Endothelial cell (in vitro differentiated cells): ENCODE results near the gene FMOD. TPM values are rescaled to one million over a fixed set of nuclear protein-coding genes. Genes with fewer than 3 reads are reported as not detected.

Experiments used
- DNase-seq: peaks from one replicate; pipeline ENCODE4 v3.0.0; 2021; ENCODE audit warnings: low spot score
- H3K27ac Mint-ChIP-seq: one replicate; pipeline ENCODE4 v1.8.0; 2021; ENCODE audit warnings: mixed read lengths, inconsistent platforms; ENCODE audit not compliant: unreplicated experiment
- H3K27me3 Mint-ChIP-seq: one replicate; pipeline ENCODE4 v1.8.0; 2021; ENCODE audit warnings: mild to moderate bottlenecking, moderate library complexity, mixed read lengths, inconsistent platforms; ENCODE audit not compliant: unreplicated experiment
- H3K36me3 Mint-ChIP-seq: one replicate; pipeline ENCODE4 v1.8.0; 2021; ENCODE audit warnings: mild to moderate bottlenecking, low read depth, mixed read lengths, inconsistent platforms; ENCODE audit not compliant: unreplicated experiment
- H3K4me1 Mint-ChIP-seq: one replicate; pipeline ENCODE4 v1.8.0; 2021; ENCODE audit warnings: mild to moderate bottlenecking, mixed read lengths, inconsistent platforms; ENCODE audit not compliant: unreplicated experiment
- H3K4me3 Mint-ChIP-seq: one replicate; pipeline ENCODE4 v1.8.0; 2021; ENCODE audit warnings: mild to moderate bottlenecking, mixed read lengths, inconsistent platforms; ENCODE audit not compliant: unreplicated experiment
- H3K9me3 Mint-ChIP-seq: one replicate; pipeline ENCODE4 v1.8.0; 2021; ENCODE audit warnings: mixed read lengths, inconsistent platforms; ENCODE audit not compliant: unreplicated experiment
- CTCF ChIP-seq: fragments of 200-600 bp; sonication (generic); IDR thresholded peaks from one replicate; pipeline ENCODE4 v1.5.0; 2021; ENCODE audit warnings: antibody characterized with exemption; ENCODE audit not compliant: unreplicated experiment
- total RNA-seq: library from RNA; stranded (reverse); fragmentation: NEBNext Ultra II Directional; extraction: Animal tissue kit (Norgen Biotek cat#: 25700); gene quantifications from one replicate; pipeline ENCODE4 v1.2.1, GENCODE V29; 2021; ENCODE audit not compliant: unreplicated experiment

Gene FMOD
- total RNA-seq, 1 donor from 2014 or later = not detected

DNA sequence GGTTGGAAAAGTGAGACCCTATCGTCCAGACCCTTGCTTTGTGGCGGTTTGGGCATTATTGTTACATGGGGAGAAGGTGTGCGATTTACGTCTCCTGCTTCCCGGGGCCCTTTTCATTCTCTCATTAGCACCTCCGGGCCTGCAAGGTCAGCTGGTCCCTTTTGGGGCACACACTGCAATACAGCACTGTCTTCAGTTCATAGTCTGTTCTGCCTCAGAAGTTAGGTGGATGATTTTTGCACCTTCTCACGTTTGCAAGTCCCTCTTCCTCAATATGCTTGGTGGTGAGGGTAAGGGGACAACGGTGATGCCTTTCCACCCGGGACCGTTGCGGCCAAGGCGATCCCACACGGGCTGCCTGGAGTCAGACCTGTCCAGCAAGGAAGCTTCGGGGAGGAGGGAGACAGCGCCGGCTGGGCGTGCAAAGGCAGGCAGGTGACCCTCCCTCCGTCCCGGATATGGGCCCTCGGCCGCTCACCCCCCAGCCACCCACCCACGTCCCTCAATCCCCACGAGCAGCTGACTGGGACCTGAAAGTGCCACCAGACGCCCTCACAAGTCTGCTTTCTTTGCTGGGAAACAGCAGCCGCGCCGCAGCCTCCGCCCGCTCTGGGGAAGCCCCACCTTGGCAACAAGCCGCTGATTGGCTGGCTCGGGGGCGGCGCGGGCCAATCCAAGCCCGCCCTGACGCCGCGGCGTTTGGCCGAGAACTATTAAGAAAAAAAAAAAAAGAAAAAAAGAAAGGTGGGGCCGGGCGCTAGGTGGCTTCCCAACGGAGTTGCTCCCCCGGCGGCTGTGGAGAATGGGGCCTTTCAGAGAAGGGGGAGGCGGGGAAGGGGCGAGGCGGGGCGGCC is 23.9 kb downstream of the FMOD start:
- peak overlapping the region; percentile 37 for H3K27ac Mint-ChIP-seq
- TF ChIP-seq CTCF = no peak
- H3K36me3 Mint-ChIP-seq = no peaks in the 10 kb centered on the region
- no peaks in the 10 kb centered on the region for H3K9me3 Mint-ChIP-seq
- no peak overlapping the region for H3K4me3 Mint-ChIP-seq
- peak; percentile 94 for DNase-seq
- peaks cover 56% of the 10 kb centered on the region for H3K4me1 Mint-ChIP-seq
- peaks cover 7% of the 10 kb centered on the region for H3K27me3 Mint-ChIP-seq

- no peak for DNase-seq
- H3K4me1 Mint-ChIP-seq = peaks cover 71% of the 10 kb centered on the region
- H3K27me3 Mint-ChIP-seq = peaks cover 7% of the 10 kb centered on the region
- TF ChIP-seq CTCF = no peak
- peaks cover under 1% of the 10 kb centered on the region for H3K36me3 Mint-ChIP-seq
- H3K27ac Mint-ChIP-seq = peak overlapping the region; percentile 36
- H3K4me3 Mint-ChIP-seq = no peak overlapping the region
- no peaks in the 10 kb centered on the region for H3K9me3 Mint-ChIP-seq
These were observed 25.4 kb downstream of the FMOD start for GRCh38 chr1:203325418-203326091.

DNA sequence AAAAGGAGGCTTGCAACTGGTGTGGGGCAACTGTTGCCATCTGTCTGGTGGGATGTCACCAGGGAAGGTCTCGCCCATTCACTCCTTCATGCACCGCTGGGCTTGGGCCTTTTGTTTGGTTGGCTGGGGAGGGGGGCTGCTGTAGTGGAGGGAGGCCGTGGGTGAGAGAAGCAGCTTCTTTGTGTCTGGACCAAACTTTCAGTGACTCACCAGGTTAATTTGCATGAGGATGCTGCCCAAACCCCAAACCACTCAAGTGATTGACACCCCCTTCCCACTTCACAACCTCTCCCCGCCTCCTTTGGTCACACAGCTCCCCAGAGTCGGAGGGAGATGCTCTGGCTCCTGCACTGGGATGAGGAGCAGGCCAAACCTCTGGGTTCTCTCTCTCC is 25.9 kb downstream of the FMOD start:
- DNase-seq = no peak
- Mint-ChIP-seq H3K4me3 (no peak overlapping the region), H3K27ac (peak overlapping the region; percentile 36), H3K9me3 (no peaks in the 10 kb centered on the region), H3K4me1 (peaks cover 76% of the 10 kb centered on the region), H3K36me3 (peaks cover 5% of the 10 kb centered on the region), H3K27me3 (peaks cover 7% of the 10 kb centered on the region)
- TF ChIP-seq CTCF = no peak

DNA sequence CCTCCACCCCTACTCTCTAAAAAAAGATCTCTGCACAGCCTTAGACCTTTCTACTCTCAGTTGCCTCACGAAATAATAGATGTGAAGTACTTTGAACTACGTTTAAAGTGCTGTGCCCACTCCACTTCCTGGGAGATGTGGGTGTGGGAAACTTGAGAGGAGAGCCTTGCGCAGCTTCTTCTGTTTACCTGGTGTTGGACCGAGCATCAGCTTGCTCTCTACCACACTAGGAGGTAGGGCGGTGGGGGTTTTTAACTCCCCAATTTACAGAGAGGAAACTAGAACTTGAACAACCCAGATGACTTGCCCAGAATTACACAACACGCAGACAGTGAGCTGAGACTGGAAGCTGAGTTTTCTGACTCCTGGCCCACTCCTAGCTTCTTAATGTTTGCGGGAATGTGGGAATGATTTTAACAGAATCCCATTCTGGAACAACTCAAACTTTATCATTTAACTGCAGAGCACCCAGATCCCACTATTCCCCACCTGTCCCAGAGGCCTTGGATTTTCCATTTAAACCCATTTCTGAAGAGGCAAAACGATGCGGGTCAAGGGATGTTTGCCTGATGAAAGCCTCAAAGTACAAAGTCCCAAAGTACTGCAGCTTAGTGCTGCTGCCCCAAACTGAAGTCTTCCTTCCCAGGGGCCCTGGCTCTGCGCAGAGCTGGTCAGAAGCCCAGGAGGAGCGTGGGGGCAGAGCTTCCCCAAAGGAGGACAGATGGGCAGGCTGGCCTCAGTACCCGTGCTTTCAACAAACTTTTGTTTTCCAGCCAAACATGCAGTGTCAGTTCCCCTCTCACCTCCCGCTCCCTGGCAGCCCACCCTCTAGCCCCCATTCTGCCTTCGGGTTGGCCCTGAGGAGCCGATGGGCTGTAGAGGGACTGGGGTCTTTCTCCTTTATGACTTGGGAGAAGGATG is 26.6 kb downstream of the FMOD start:
- peaks cover 82% of the 10 kb centered on the region for H3K4me1 Mint-ChIP-seq
- DNase-seq = no peak
- no peak overlapping the region for H3K27ac Mint-ChIP-seq
- peaks cover 5% of the 10 kb centered on the region for H3K36me3 Mint-ChIP-seq
- no peak overlapping the region for H3K4me3 Mint-ChIP-seq
- no peaks in the 10 kb centered on the region for H3K9me3 Mint-ChIP-seq
- no peak for TF ChIP-seq CTCF
- H3K27me3 Mint-ChIP-seq = peaks cover 7% of the 10 kb centered on the region
